Fibroblast of lung (primary cell): ENCODE measurements around the gene GNE.

ENCODE experiments used
- EZH2 ChIP-seq: IDR thresholded peaks from 2 replicates; pipeline ENCODE4 v1.5.1; 2012; ENCODE audit warnings: low read length, control low read depth, mild to moderate bottlenecking; ENCODE audit errors: missing control alignments
- TF ChIP-seq, protein P1 (sequence below), 2 donors: IDR thresholded peaks in 1 of 2; conservative IDR thresholded peaks in 1 of 2; 1 replicate in 1 of 2; 2 replicates in 1 of 2; pipeline ENCODE4 v1.5.1; 2011 to 2012; ENCODE audit warnings: low read length in 2 of 2, control low read depth in 1 of 2, inconsistent platforms in 1 of 2, low read depth in 1 of 2, mild to moderate bottlenecking in 1 of 2

DNA sequence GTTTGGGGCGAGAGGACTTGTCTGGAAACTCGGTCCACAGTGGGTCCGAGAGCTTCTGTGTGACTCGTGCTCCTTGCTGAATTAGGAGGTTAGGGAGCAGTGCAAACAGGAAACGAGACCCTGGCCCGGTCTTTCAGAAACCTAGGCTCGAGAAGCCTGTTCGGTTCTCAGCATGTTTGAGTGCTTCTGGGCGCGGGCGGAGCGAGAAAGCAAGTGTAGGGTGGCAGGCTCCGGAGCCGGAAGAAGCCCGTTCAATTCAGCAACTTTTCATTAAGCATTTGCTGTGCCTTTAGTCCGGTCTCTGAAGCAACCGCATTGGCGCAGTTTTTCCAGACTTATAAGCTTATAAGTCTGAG lies 67.0 kb downstream of the GNE start:
- TF ChIP-seq, protein P1, sequence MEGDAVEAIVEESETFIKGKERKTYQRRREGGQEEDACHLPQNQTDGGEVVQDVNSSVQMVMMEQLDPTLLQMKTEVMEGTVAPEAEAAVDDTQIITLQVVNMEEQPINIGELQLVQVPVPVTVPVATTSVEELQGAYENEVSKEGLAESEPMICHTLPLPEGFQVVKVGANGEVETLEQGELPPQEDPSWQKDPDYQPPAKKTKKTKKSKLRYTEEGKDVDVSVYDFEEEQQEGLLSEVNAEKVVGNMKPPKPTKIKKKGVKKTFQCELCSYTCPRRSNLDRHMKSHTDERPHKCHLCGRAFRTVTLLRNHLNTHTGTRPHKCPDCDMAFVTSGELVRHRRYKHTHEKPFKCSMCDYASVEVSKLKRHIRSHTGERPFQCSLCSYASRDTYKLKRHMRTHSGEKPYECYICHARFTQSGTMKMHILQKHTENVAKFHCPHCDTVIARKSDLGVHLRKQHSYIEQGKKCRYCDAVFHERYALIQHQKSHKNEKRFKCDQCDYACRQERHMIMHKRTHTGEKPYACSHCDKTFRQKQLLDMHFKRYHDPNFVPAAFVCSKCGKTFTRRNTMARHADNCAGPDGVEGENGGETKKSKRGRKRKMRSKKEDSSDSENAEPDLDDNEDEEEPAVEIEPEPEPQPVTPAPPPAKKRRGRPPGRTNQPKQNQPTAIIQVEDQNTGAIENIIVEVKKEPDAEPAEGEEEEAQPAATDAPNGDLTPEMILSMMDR (conservative IDR thresholded peaks at IDR 0.05 in 1 of 2, IDR thresholded peaks at IDR 0.05 in 1 of 2; ENCODE audit: low read depth in 1 of 2, low read length in 2 of 2): no peak
- no peak for TF ChIP-seq EZH2
